Fibroblast of upper back skin (primary cell): Measurements from ENCODE around the gene SQSTM1.
"Not testable (repeated sequence)": the region's sequence is repeated elsewhere in the genome, so short reads cannot be mapped to it uniquely, and the experiment has no call there.

Experiments used
- DNase-seq: peaks from one replicate; pipeline ENCODE4 v3.0.0-alpha.2; 2013

SQSTM1 gene

GRCh38 chr5:179827680-179828079 lies 7.0 kb downstream of the SQSTM1 start:
- peak; percentile 33 for DNase-seq

DNA sequence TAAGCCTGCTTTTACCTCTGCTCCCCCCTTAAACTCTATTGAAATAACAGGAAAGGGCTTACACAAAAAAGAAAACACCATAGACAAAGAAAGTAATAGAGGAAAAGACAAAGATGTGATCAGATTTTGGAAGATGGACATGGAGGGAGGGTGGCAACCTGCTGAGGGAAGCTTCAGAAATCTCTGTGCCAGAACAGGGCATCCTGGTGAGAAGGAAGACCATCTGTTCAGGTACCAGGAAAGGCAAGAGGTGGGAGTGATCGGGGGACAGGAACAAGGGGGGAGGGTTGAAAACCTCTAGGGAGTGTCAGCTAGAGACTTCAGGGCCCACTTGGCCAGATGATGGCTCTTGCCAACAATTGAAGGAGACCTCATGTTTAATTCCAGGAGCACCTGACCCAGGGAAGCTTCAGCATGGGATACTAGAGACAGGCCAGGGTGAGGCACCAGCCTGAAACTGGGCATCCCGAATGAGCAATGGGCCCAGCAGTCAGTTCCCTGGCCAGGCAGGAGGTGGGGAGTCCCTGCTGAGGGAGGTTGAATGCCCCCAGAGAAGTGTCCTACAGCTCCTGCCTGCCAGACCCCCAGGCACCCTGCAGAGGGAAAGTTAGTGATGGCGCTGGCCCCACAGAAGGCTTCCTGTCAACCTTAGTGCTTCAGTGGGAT lies 8.2 kb downstream of the SQSTM1 start:
- DNase-seq = no peak

- no peak for DNase-seq
Measured at GRCh38 chr5:179829732-179830435, 9.2 kb downstream of the SQSTM1 start.

- DNase-seq = no peak
Measured at GRCh38 chr5:179830818-179831468, 10.2 kb downstream of the SQSTM1 start.

DNA sequence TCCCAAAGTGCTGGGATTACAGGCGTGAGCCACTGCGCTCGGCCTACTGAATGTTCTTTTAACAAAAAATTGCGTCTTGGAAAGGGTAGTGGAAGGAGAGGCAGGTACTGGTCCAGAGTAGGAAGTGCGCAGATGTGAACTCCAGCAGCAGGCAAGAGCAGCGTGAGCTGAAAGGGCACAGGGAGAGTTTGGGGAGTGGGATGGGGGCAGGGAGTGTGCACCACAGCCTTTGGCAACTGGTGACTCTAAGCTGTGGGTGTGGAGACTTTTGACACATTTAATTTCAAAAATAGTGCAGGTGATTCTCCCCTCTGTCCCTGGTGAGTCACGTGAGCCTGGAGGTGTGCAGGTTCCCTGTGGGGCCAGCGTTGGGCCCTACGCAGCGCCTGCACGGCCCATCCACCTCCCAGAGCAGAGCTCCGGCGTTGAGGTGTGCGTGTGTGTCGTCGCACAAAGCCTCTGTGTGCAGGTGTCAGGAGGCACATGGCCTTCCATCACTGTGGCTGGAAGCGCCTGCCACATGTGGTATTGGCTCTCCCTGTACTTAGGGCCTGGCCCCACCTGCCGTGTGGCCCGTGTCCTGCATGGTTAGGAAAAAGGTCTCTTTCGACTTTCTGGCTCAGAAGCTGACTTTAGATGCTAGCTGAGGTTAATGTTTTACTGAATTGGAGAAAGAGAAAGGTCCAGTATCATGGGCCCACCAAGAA lies 11.5 kb downstream of the SQSTM1 start:
- DNase-seq = no peak

DNA sequence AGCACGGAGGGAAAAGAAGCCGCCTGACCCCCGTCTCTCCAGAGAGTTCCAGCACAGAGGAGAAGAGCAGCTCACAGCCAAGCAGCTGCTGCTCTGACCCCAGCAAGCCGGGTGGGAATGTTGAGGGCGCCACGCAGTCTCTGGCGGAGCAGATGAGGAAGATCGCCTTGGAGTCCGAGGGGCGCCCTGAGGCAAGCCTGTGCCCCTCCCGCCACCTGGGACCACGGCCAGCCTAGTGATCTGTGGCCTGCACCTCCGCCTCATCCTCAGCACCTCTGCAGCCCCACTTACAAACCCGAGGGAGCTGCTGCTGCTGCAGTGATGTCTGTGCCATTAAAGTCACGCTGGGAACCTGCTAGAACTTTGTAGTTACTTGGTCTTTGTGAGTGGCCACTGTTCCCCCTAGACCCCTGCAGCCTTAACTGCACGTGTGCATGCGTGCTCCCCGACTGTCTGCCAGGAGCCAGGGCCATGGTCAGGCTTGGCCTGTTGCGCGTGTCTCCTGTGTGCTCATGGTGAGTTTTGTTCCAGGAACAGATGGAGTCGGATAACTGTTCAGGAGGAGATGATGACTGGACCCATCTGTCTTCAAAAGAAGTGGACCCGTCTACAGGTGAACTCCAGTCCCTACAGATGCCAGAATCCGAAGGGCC lies 12.5 kb downstream of the SQSTM1 start:
- no peak for DNase-seq

- DNase-seq = no peak
Measured at GRCh38 chr5:179833709-179834070, 13.0 kb downstream of the SQSTM1 start.

DNA sequence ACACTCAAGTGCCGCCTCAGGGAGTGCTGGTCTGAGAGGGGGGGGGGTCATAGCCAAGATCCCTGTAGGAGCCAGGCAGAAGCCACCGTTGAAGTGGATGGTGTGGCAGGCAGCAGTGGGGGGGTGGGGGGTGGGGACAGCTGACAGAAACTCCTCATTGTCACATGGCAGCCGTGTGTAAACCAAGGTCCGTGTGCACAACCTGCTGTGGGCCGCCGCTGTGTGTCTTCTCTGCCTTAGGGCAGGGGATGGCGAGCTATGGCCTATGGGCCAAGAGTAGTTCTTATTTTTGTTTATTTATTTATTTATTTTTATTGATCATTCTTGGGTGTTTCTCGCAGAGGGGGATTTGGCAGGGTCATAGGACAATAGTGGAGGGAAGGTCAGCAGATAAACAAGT lies 13.4 kb downstream of the SQSTM1 start:
- no peak for DNase-seq

- not testable (repeated sequence) for DNase-seq
Measured at GRCh38 chr5:179834871-179835270, 14.2 kb downstream of the SQSTM1 start.

DNA sequence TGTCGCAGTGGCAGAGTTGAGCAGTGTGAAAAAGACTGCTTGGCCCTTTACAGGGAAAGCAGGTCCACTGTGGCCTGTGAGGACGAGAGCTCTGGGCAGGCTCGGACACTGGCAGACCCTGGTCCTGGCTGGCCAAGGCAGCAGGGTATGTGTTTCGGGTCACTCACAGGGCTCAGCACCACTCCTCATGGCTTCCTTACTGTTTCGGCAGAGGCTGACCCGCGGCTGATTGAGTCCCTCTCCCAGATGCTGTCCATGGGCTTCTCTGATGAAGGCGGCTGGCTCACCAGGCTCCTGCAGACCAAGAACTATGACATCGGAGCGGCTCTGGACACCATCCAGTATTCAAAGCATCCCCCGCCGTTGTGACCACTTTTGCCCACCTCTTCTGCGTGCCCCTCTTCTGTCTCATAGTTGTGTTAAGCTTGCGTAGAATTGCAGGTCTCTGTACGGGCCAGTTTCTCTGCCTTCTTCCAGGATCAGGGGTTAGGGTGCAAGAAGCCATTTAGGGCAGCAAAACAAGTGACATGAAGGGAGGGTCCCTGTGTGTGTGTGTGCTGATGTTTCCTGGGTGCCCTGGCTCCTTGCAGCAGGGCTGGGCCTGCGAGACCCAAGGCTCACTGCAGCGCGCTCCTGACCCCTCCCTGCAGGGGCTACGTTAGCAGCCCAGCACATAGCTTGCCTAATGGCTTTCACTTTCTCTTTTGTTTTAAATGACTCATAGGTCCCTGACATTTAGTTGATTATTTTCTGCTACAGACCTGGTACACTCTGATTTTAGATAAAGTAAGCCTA lies 15.7 kb downstream of the SQSTM1 start:
- DNase-seq = no peak

- no peak for DNase-seq
Measured at GRCh38 chr5:179837076-179838011, 16.6 kb downstream of the SQSTM1 start.

- no peak for DNase-seq
Measured at GRCh38 chr5:179839328-179840256, 18.9 kb downstream of the SQSTM1 start.

DNA sequence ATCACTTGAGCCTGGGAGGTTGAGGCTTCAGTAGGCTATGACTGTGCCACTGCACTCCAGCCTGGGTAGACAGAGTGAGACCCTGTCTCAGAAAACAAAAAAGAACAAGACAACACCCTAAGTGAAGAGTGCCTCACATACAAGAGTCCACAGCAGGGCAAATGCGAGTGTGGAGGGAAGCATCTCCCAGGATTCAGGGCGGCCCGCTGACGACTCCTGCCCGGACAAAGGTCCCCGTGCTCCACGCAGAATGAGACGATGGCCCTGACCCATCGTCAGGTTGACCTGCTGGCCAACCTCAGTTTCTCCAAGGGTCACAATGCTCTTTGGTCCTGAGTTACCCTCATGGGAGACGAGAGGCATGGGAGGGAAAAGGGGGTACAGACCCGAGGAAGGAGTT lies 19.6 kb downstream of the SQSTM1 start:
- DNase-seq = no peak

- no peak for DNase-seq
Measured at GRCh38 chr5:179840766-179841165, 20.1 kb downstream of the SQSTM1 start.

DNA sequence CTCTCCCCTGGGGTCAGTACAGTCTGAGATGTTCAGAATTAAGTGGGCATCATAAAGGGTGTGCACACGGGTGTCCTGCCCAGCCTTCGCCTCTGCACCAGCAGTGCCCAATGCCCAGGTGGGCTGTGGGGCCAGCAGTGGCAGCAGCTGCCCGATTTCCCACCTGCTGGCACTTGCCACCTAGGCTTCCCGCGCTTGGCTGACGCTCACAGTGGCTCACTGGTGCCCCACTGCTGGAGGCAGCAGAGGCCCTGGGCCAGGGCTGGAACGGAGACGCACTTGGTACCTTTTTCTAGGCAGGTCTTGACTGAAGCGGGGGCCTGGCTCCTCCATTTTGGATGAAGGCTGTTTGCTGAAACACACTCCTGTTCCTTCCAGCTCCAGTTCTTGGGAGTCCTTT lies 20.9 kb downstream of the SQSTM1 start:
- no peak for DNase-seq

DNA sequence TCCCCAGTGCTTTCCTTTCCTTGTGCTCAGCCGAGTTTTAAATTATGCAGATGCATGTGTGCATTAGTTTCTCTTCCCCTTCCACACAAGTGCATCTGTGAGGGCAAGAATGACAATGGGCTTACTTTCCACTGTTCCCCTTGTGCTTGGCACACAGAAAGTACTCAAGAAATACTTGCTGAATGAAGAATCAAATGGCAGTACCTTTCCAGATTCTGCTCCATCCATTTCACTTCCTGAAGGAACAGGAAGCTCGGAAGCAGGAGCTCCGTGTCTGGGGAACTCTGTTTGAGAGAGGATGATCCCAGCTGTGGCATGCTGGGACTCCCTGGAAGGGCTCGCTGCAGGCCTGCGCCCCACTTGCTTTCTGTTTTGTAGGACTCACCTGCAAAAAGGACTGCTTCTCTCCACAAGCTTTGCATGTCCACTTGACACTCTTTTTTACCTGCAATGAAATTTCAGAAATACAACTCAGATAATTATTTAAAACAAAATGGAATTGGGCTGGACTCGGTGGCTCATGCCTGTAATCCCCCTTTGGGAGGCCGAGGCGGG lies 32.4 kb downstream of the SQSTM1 start:
- no peak for DNase-seq

DNA sequence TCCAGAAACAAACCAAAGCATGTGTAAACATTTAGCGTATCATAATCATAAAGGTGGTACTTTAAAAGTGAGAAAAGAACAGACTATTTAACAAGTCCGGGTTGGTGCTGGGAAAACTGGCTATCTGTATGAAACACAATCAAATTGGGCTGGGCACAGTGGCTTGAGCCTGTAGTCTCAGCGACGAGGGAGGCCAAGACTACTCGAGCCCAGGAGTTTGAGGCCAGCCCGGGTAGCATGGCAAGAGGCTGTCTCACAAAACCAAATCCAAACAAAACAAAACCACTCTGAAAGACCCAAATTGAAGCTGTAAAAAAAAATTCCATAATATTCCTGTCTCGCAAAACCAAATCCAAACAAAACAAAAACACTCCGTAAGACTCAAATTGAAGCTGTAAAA lies 33.7 kb downstream of the SQSTM1 start:
- no peak for DNase-seq

GRCh38 chr5:179858241-179858585 lies 37.5 kb downstream of the SQSTM1 start:
- DNase-seq = no peak

DNA sequence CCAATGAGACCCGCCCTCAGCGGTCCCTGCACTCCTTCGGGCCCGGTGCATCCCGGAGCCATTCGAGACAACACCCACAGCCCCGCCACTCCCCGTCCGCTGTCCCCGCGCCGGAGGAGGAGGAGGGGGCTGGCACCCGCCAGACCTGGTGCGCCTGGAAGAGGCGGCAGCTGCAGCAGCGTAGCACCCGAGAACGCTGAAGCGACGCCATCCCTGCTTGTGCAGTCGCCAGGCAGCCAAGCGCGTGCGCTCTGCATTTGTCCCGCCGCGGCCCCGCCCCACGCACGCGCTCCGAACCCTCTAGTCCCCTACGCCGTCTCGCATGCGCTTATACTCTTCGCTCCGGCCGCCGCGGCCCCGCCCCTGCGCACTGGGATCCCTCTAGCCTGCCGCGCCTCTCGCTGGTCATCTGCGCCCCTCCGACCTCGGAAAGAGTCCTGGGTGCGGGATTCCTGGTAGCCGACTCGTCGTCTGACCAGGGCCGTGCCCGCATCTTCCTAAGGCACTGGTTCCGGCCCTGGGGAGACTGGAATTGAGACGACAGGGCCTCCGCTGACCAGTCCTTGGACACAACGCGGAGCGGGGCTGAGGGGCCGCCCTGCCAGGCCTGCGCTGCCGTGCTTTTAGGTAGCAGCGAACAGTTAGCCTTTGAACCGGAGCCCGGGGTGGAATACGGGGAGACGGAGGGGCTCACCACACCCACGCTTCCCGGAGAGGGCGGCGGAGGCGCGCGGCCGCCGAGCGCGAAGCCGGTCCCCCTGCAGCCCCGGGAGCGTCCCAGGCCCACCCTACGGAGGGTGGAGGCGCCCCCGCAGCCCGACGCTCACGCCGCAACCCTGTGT lies 38.1 kb downstream of the SQSTM1 start, which contains the start of gene MRNIP:
TSS of gene MRNIP (minus strand) at position 232 of the 842 bp plus-strand sequence. CDS start at position 211, 21 bp downstream.
- DNase-seq = peak; percentile 91
